Hypothalamus (tissue), 51 donors: ENCODE data around the gene STRADB.
"Not testable (repeated sequence)": the region's sequence is repeated elsewhere in the genome, so short reads cannot be mapped to it uniquely, and the experiment has no call there.

ENCODE experiments used
- DNase-seq, 51 donors: peaks; one replicate each; lab custom pipeline; 2025; lab: John Stamatoyannopoulos, UW

The STRADB gene

GRCh38 chr2:201465524-201465971, 14.0 kb downstream of the STRADB start:
- DNase-seq = peak in 23 of 51 donors; percentile 4 to 53 (median 20)

- no peak for DNase-seq
These were observed 14.6 kb downstream of the STRADB start for GRCh38 chr2:201466050-201466675.

- no peak for DNase-seq
These were observed 16.1 kb downstream of the STRADB start for GRCh38 chr2:201467666-201468065.

GRCh38 chr2:201470821-201471731, 19.5 kb downstream of the STRADB start:
- DNase-seq = no peak

GRCh38 chr2:201471732-201472393, 20.3 kb downstream of the STRADB start:
- no peak for DNase-seq

- DNase-seq = no peak
These were observed 20.9 kb downstream of the STRADB start for GRCh38 chr2:201472411-201472810.

GRCh38 chr2:201482543-201482942, 31.0 kb downstream of the STRADB start:
- no peak for DNase-seq

- no peak for DNase-seq
These were observed 31.8 kb downstream of the STRADB start for GRCh38 chr2:201483342-201483741.

GRCh38 chr2:201483758-201484157, 32.2 kb downstream of the STRADB start:
- DNase-seq = not testable (repeated sequence)

GRCh38 chr2:201484805-201485204, 33.3 kb downstream of the STRADB start:
- no peak for DNase-seq

- no peak for DNase-seq
These were observed 38.8 kb downstream of the STRADB start for GRCh38 chr2:201490291-201490690.

- DNase-seq = no peak
These were observed 45.2 kb downstream of the STRADB start for GRCh38 chr2:201496785-201497184.

GRCh38 chr2:201500534-201500933, 49.0 kb downstream of the STRADB start:
- no peak for DNase-seq

GRCh38 chr2:201502713-201503112, 51.2 kb downstream of the STRADB start:
- no peak for DNase-seq

GRCh38 chr2:201507725-201508124, 56.2 kb downstream of the STRADB start:
- DNase-seq = no peak

GRCh38 chr2:201513271-201513670, 61.7 kb downstream of the STRADB start:
- no peak for DNase-seq

GRCh38 chr2:201515573-201516246, 64.2 kb downstream of the STRADB start:
- DNase-seq = no peak

- no peak for DNase-seq
These were observed 65.6 kb downstream of the STRADB start for GRCh38 chr2:201517094-201517493.

- no peak for DNase-seq
These were observed 68.7 kb downstream of the STRADB start for GRCh38 chr2:201520201-201520600.

GRCh38 chr2:201522965-201523364, 71.4 kb downstream of the STRADB start:
- no peak for DNase-seq

GRCh38 chr2:201523506-201523905, 72.0 kb downstream of the STRADB start:
- no peak for DNase-seq
